Stimulated activated CD8-positive, alpha-beta memory T cell treated with anti-CD3 and anti-CD28 coated beads, Interleukin-4, amount 100 ng/mL, for 24 hours (primary cell): ENCODE results near the gene PEAK1.

Experiments used
- DNase-seq: peaks from one replicate; pipeline ENCODE4 v3.0.0-alpha.2; 2020; ENCODE audit warnings: low read depth

The PEAK1 gene

GRCh38 chr15:77358545-77359240 lies 61.2 kb downstream of the PEAK1 start:
- no peak for DNase-seq

GRCh38 chr15:77356305-77356704 lies 63.6 kb downstream of the PEAK1 start:
- DNase-seq, result no peak

GRCh38 chr15:77355321-77355720 lies 64.6 kb downstream of the PEAK1 start:
- DNase-seq, result no peak

- no peak for DNase-seq
Measured at GRCh38 chr15:77354063-77354462, 65.8 kb downstream of the PEAK1 start.

- DNase-seq, result no peak
Measured at GRCh38 chr15:77352887-77353286, 67.0 kb downstream of the PEAK1 start.

GRCh38 chr15:77350792-77351191 lies 69.1 kb downstream of the PEAK1 start:
- no peak for DNase-seq

GRCh38 chr15:77349666-77350065 lies 70.2 kb downstream of the PEAK1 start:
- DNase-seq, result no peak

- DNase-seq, result no peak
Measured at GRCh38 chr15:77348511-77348910, 71.4 kb downstream of the PEAK1 start.

GRCh38 chr15:77347197-77347596 lies 72.7 kb downstream of the PEAK1 start:
- no peak for DNase-seq

GRCh38 chr15:77346245-77347036 lies 73.5 kb downstream of the PEAK1 start:
- no peak for DNase-seq

- no peak for DNase-seq
Measured at GRCh38 chr15:77342807-77343206, 77.1 kb downstream of the PEAK1 start.

- no peak for DNase-seq
Measured at GRCh38 chr15:77340245-77340644, 79.7 kb downstream of the PEAK1 start.

GRCh38 chr15:77336006-77336405 lies 83.9 kb downstream of the PEAK1 start:
- no peak for DNase-seq

- no peak for DNase-seq
Measured at GRCh38 chr15:77335298-77335697, 84.6 kb downstream of the PEAK1 start.

GRCh38 chr15:77333166-77333565 lies 86.7 kb downstream of the PEAK1 start:
- no peak for DNase-seq

GRCh38 chr15:77329202-77329601 lies 90.7 kb downstream of the PEAK1 start:
- DNase-seq, result no peak

- DNase-seq, result no peak
Measured at GRCh38 chr15:77327844-77328529, 91.9 kb downstream of the PEAK1 start.

- DNase-seq, result no peak
Measured at GRCh38 chr15:77327168-77327567, 92.7 kb downstream of the PEAK1 start.

GRCh38 chr15:77326366-77326765 lies 93.5 kb downstream of the PEAK1 start:
- no peak for DNase-seq

- no peak for DNase-seq
Measured at GRCh38 chr15:77312523-77312922, 107.4 kb downstream of the PEAK1 start.

GRCh38 chr15:77311618-77312398 lies 108.1 kb downstream of the PEAK1 start:
- DNase-seq, result no peak

- no peak for DNase-seq
Measured at GRCh38 chr15:77311020-77311419, 108.9 kb downstream of the PEAK1 start.
